IMR-90 (cell line): Measurements from ENCODE around the gene ZNF385C. TPM values are rescaled to one million over a fixed set of nuclear protein-coding genes. Genes with fewer than 3 reads are reported as not detected.

Source experiments
- ATAC-seq: fragments of 200-7000 bp; cut with Tn5 transposase; 2 replicates; pipeline ENCODE4 v1.9.1; 2020; ENCODE audit warnings: low read depth, mild to moderate bottlenecking, moderate library complexity
- BruUV-seq: library from RNA; stranded (reverse); fragments of 400-500 nt; replicated peaks from 2 replicates; lab custom pipeline; 2021; lab: Mats Ljungman, UMichigan
- CTCF ChIA-PET: fragments of 300-600 bp; formaldehyde crosslinking; extraction: SDS; loops from one replicate; lab custom pipeline; 2021; ENCODE audit warnings: antibody characterized with exemption; lab: Yijun Ruan, JAX
- POLR2A ChIA-PET: fragments of 300-600 bp; sonication (Branson Sonifier 250); formaldehyde crosslinking; loops from one replicate; lab custom pipeline; 2022; ENCODE audit warnings: antibody characterized with exemption; ENCODE audit not compliant: unreplicated experiment; lab: Charles Lee
- DNase-seq: peaks from one replicate; pipeline ENCODE4 v3.0.0; 2013
- H2AFZ ChIP-seq: replicated peaks from 2 replicates; pipeline ENCODE3; 2013; ENCODE audit warnings: low read length, mild to moderate bottlenecking; ENCODE audit not compliant: poor library complexity
- H2AK5ac ChIP-seq: 2 replicates; pipeline ENCODE4 v1.6.1; 2013; ENCODE audit warnings: low read depth, low read length, inconsistent platforms
- H2AK9ac ChIP-seq: replicated peaks from 2 replicates; pipeline ENCODE3; 2013; ENCODE audit warnings: mild to moderate bottlenecking, low read depth, low read length, moderate library complexity; ENCODE audit not compliant: poor library complexity
- H2BK120ac ChIP-seq: 2 replicates; pipeline ENCODE4 v1.6.1; 2013; ENCODE audit warnings: low read depth, low read length, inconsistent platforms
- H2BK15ac ChIP-seq: 3 replicates; pipeline ENCODE4 v1.6.1; 2013; ENCODE audit warnings: low read depth, low read length, inconsistent platforms
- H2BK20ac ChIP-seq: 2 replicates; pipeline ENCODE4 v1.6.1; 2013; ENCODE audit warnings: low read depth, mild to moderate bottlenecking, inconsistent platforms, low read length, moderate library complexity
- H2BK5ac ChIP-seq: 2 replicates; pipeline ENCODE4 v1.6.1; 2013; ENCODE audit warnings: mild to moderate bottlenecking, low read depth, low read length, inconsistent platforms; ENCODE audit not compliant: poor library complexity, severe bottlenecking
- H3K14ac ChIP-seq: replicated peaks from 2 replicates; pipeline ENCODE4 v1.6.1; 2013; ENCODE audit warnings: low read depth, low read length, inconsistent platforms
- H3K18ac ChIP-seq: 2 replicates; pipeline ENCODE4 v1.6.1; 2013; ENCODE audit warnings: low read depth, low read length, control low read depth
- H3K23ac ChIP-seq: 2 replicates; pipeline ENCODE4 v1.6.1; 2013; ENCODE audit warnings: low read depth, low read length, inconsistent platforms
- H3K27ac ChIP-seq: 2 replicates; pipeline ENCODE4 v1.5.1; 2013; ENCODE audit warnings: mild to moderate bottlenecking, control low read depth, low read length; ENCODE audit not compliant: insufficient read depth
- H3K27me3 ChIP-seq: 2 replicates; pipeline ENCODE4 v1.6.1; 2013; ENCODE audit warnings: low read length; ENCODE audit not compliant: control insufficient read depth, insufficient read depth
- H3K36me3 ChIP-seq: 2 replicates; pipeline ENCODE4 v1.6.1; 2013; ENCODE audit warnings: low read length, mixed read lengths; ENCODE audit not compliant: control insufficient read depth, insufficient read depth
- H3K4ac ChIP-seq: 2 replicates; pipeline ENCODE4 v1.6.1; 2013; ENCODE audit warnings: low read depth, low read length, inconsistent platforms
- H3K4me1 ChIP-seq: 2 replicates; pipeline ENCODE4 v1.6.1; 2013; ENCODE audit warnings: low read length, mixed read lengths; ENCODE audit not compliant: control insufficient read depth, insufficient read depth
- H3K4me2 ChIP-seq: 2 replicates; pipeline ENCODE4 v1.6.1; 2013; ENCODE audit warnings: low read depth, mild to moderate bottlenecking, control low read depth, low read length, moderate library complexity
- H3K4me3 ChIP-seq: 2 replicates; pipeline ENCODE4 v1.5.1; 2013; ENCODE audit warnings: low read depth, mild to moderate bottlenecking, control low read depth, low read length, moderate library complexity; ENCODE audit not compliant: insufficient read depth
- H3K56ac ChIP-seq: 2 replicates; pipeline ENCODE4 v1.6.1; 2013; ENCODE audit warnings: low read length, inconsistent platforms; ENCODE audit not compliant: insufficient read depth; ENCODE audit errors: extremely low read depth
- H3K79me1 ChIP-seq, 2 experiments: 2 replicates each; pipeline ENCODE4 v1.6.1; 2013; ENCODE audit warnings: low read length in 2 of 2, inconsistent platforms in 1 of 2, low read depth in 1 of 2
- H3K9ac ChIP-seq: 2 replicates; pipeline ENCODE4 v1.6.1; 2013; ENCODE audit warnings: low read depth, low read length, control low read depth
- H3K9me1 ChIP-seq: 2 replicates; pipeline ENCODE4 v1.6.1; 2013; ENCODE audit warnings: low read length, inconsistent platforms; ENCODE audit not compliant: insufficient read depth
- H3K9me3 ChIP-seq: 2 replicates; pipeline ENCODE4 v1.6.1; 2013; ENCODE audit warnings: low read length; ENCODE audit not compliant: control insufficient read depth, insufficient read depth
- H4K20me1 ChIP-seq: 2 replicates; pipeline ENCODE4 v1.6.1; 2013; ENCODE audit warnings: low read length, inconsistent platforms; ENCODE audit not compliant: insufficient read depth
- H4K5ac ChIP-seq: 2 replicates; pipeline ENCODE4 v1.6.1; 2013; ENCODE audit warnings: mild to moderate bottlenecking, low read depth, low read length, control low read depth
- H4K8ac ChIP-seq, 2 experiments: 2 replicates each; pipeline ENCODE4 v1.6.1; 2013; ENCODE audit warnings: low read depth in 2 of 2, low read length in 2 of 2, control low read depth in 1 of 2, inconsistent platforms in 1 of 2
- H4K91ac ChIP-seq: 2 replicates; pipeline ENCODE4 v1.6.1; 2013; ENCODE audit warnings: low read depth, low read length, inconsistent platforms; ENCODE audit not compliant: insufficient read depth
- CHD1 ChIP-seq: IDR thresholded peaks from 2 replicates; pipeline ENCODE4 v1.6.1; 2012; ENCODE audit warnings: low read depth, low read length, improper control_type of control experiment
- CTCF ChIP-seq: conservative IDR thresholded peaks from 2 replicates; pipeline ENCODE4 v1.5.1; 2012; ENCODE audit warnings: mild to moderate bottlenecking, low read depth, low read length, improper control_type of control experiment
- FOS ChIP-seq: fragments of 150-350 bp; IDR thresholded peaks from 2 replicates; pipeline ENCODE4 v1.6.1; 2016; ENCODE audit warnings: low read depth, low read length
- MAFK ChIP-seq: IDR thresholded peaks from 2 replicates; pipeline ENCODE4 v1.6.1; 2012; ENCODE audit warnings: low read depth, low read length, improper control_type of control experiment
- POLR2A ChIP-seq: IDR thresholded peaks from 2 replicates; pipeline ENCODE4 v1.6.1; 2012; ENCODE audit warnings: mild to moderate bottlenecking, low read depth, low read length
- RFX5 ChIP-seq: IDR thresholded peaks from 2 replicates; pipeline ENCODE4 v1.8.0; 2012; ENCODE audit warnings: low read depth, mild to moderate bottlenecking, low read length, moderate library complexity
- SMC3 ChIP-seq: fragments of 150-350 bp; IDR thresholded peaks from 2 replicates; pipeline ENCODE4 v1.6.1; 2016; ENCODE audit warnings: low read depth, mild to moderate bottlenecking, antibody characterized with exemption, low read length, moderate library complexity
- WGBS, 2 experiments: methylation state at CpG; one replicate each; pipeline versions ENCODE4 v1.1.5 to v1.1.7; 2013; ENCODE audit warnings: missing lambda C conversion rate in 2 of 2; ENCODE audit not compliant: insufficient read length in 1 of 2; ENCODE audit errors: extremely low coverage in 2 of 2; 5-methylcytosine and 5-hydroxymethylcytosine counted together
- dilution Hi-C: fragments of 300-500 bp; cut with HindIII; formaldehyde crosslinking; loops from one replicate; pipeline ENCODE4 v1.14.3; 2018; ENCODE audit warnings: low sequenced_read_pairs; ENCODE audit not compliant: unreplicated experiment
- in situ Hi-C: fragments of 300-500 bp; cut with MboI; formaldehyde crosslinking; loops from 3 replicates; pipeline ENCODE4 v1.14.3; 2019; ENCODE audit warnings: low sequenced_read_pairs, inconsistent platforms, mixed read lengths
- intact Hi-C: fragments of 100-400 bp; cut with micrococcal nuclease; formaldehyde crosslinking; loops from 2 replicates; pipeline ENCODE4 v1.10.0; 2022
- polyA plus RNA-seq, 3 experiments: library from polyadenylated mRNA; depleted of rRNA; stranded (reverse); fragments of >200 nt; gene quantifications; 2 replicates each; pipeline ENCODE4 v1.2.3, GENCODE V29; 2012; ENCODE audit warnings: low replicate concordance in 1 of 3
- total RNA-seq: library from RNA; depleted of rRNA; stranded (reverse); fragments of >200 nt; gene quantifications from 2 replicates; pipeline ENCODE4 v1.2.3, GENCODE V29; 2012
- TF ChIP-seq, protein P1 (sequence below): fragments of 150-350 bp; IDR thresholded peaks from 2 replicates; pipeline ENCODE4 v1.6.1; 2017; ENCODE audit warnings: mild to moderate bottlenecking, antibody characterized with exemption, low read length, low read depth

ZNF385C gene
- total and polyA plus RNA-seq, 2 of the 4 experiments (the other 2 are of a cell fraction), result not detected

DNA sequence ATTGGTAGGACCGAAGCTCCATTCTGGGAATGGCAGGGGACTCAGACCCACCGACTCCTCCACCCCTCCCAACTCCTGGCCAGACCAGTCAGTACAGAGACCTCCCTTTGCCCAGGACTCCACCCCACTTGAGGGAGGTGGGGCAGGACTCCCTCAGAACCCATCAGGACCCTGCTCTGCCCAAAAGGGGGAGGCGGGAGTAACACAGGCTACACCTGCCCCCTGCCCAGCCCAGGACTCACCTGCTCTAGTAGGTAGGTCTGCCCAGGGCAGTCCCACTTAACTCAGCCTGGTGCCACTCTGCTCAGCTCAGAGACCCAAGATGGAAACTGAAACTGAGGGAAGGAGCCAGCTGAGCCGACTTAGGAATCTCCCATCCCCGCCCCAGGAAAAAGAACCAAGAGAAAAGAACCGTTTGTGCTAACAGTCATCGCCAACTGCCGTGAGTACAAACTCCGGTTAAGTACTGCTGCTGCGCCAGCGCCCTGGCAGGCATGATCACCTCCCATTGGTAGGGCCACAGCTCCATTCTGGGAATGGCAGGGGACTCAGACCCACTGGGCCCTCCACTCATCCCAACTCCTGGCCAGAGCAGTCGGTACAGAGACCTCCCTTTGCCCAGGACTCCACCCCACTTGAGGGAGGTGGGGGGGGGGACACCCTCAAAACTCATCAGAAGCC lies 13.7 kb upstream of the ZNF385C start:
- peaks cover 12% of the 10 kb centered on the region; the same call in 1 of the 2 replicates for H3K36me3 ChIP-seq
- H3K27me3 ChIP-seq, result no peaks in the 10 kb centered on the region
- no peak overlapping the region for H2BK20ac ChIP-seq
- peak overlapping the region; percentile 36 for H2BK5ac ChIP-seq
- H3K27ac ChIP-seq, result peak overlapping the region; percentile 19
- H3K4me1 ChIP-seq, result peaks cover 6% of the 10 kb centered on the region; the same call in 1 of the 2 replicates
- peak overlapping the region; percentile 90 for H2AFZ ChIP-seq
- H3K56ac ChIP-seq, result no peak overlapping the region
- peak overlapping the region; percentile 25 for H3K9ac ChIP-seq
- H2BK120ac ChIP-seq, result no peak overlapping the region; the same call in 1 of the 2 replicates
- in situ Hi-C loops (loop anchor here (5.0 kb wide), 2 partner anchors 85 to 145 kb away; partner anchors contain the start of gene CNP), intact Hi-C loops (no loop called here), dilution Hi-C loops (no loop called here)
- DNase-seq, result peak; percentile 17
- peak overlapping the region; percentile 82 for H2AK5ac ChIP-seq
- H2BK15ac ChIP-seq, result no peak overlapping the region
- ATAC-seq, result peak; percentile 45
- peak overlapping the region; percentile 83 to 97 for H4K8ac ChIP-seq
- TF ChIP-seq MAFK (no peak), SMC3 (no peak), CHD1 (no peak), CTCF (no peak), FOS (no peak), RFX5 (no peak), POLR2A (no peak)
- TF ChIP-seq, protein P1, sequence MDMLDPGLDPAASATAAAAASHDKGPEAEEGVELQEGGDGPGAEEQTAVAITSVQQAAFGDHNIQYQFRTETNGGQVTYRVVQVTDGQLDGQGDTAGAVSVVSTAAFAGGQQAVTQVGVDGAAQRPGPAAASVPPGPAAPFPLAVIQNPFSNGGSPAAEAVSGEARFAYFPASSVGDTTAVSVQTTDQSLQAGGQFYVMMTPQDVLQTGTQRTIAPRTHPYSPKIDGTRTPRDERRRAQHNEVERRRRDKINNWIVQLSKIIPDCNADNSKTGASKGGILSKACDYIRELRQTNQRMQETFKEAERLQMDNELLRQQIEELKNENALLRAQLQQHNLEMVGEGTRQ, result no peak
- peak overlapping the region; percentile 70 for H4K91ac ChIP-seq
- ChIA-PET CTCF (interaction anchor here (0.8 kb wide), 1 partner anchor 87 kb away, joined by 3 read pairs; no protein-coding TSS in a partner anchor), POLR2A (no interaction called here)
- H3K9me1 ChIP-seq, result peaks cover 4% of the 10 kb centered on the region; the same call in 1 of the 2 replicates
- 92% methylated on average over 6 of the region's 12 CpGs; no CpG with 5 or more reads in 1 of the 2 experiments for WGBS, 2 experiments
- peak overlapping the region; percentile 37 for H3K4me3 ChIP-seq
- peak overlapping the region; percentile 97 for H2AK9ac ChIP-seq
- H3K14ac ChIP-seq, result peak overlapping the region; percentile 64; the same call in 1 of the 2 replicates
- 0 out of 2 replicates have a peak overlapping the region, but pooled peaks have one; percentile 29 for H3K23ac ChIP-seq
- BruUV-seq, result no TSS peak
- H3K79me1 ChIP-seq, result no peaks in the 10 kb centered on the region
- peak overlapping the region; percentile 68 for H3K4me2 ChIP-seq
- H3K18ac ChIP-seq, result no peak overlapping the region
- H4K20me1 ChIP-seq, result no peaks in the 10 kb centered on the region
- peak overlapping the region; percentile 81 for H4K5ac ChIP-seq
- H3K4ac ChIP-seq, result peak overlapping the region; percentile 55
- no peaks in the 10 kb centered on the region for H3K9me3 ChIP-seq
